EH (cell line): Measurements from ENCODE around the gene PACRG.

Source experiments
- DNase-seq: peaks from one replicate; pipeline ENCODE4 v3.0.0-alpha.2; 2015; ENCODE audit warnings: low read depth

The PACRG gene

GRCh38 chr6:163200289-163200688 is 472.5 kb downstream of the PACRG start:
- no peak for DNase-seq

- no peak for DNase-seq
Observed at GRCh38 chr6:163200694-163201093, 472.9 kb downstream of the PACRG start.

DNA sequence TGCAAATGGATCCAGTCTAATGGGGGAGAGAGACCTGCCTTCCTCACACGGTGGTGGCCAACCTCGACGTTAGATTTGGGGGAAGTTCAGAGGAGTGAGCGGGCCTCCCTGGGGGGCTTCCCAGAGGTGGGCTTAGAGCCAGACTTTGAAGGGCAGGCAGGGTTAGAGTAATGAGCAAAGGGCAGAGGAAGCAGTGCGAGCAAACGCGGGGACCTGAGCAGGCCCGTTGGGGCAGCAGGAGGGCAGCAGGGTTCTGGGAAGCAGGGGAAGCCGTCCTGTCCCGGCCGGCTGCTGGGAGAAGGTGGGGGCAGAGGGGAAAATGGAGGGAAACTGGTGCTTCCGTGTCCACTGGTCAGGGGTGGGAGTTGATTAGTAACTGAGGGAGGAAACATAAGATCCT is 474.1 kb downstream of the PACRG start:
- no peak for DNase-seq

DNA sequence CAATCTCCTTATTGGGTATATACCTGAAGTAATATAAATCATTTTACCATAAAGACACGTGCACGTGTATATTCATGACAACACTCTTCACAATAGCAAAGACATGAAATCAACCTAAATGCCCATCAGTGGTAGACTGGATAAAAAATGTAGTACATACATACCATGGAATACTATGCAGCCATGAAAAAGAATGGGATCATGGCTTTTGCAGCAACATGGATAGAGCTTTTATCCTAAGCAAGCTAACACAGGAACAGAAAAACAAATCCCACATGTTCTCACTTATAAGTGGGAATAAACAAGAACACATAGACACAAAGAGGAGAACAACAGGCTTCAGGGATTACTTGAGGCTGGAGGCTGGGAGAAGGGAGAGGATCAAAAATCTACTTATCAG is 478.4 kb downstream of the PACRG start:
- DNase-seq: no peak

GRCh38 chr6:163207431-163208383 is 479.9 kb downstream of the PACRG start:
- DNase-seq: no peak

- DNase-seq: no peak
Observed at GRCh38 chr6:163209005-163209404, 481.2 kb downstream of the PACRG start.

DNA sequence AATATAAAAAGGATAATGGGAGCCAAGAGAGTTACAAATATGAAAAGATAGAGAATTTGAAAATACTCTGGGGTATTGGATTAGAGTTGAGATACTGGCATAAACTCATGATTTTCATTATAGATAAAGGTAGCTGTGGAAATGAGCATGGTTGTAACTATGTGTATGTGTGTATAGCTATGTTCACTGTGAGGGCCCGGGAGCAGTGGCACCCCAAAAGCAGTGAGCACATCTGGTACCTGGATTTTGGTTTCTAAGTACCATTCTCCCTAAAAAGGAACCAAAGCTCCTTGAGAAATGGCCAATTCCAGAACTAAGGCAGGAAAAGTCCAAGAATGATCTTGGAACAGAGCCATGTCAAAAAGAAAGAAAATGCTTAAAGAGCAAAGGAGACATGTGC is 484.3 kb downstream of the PACRG start:
- DNase-seq: no peak

DNA sequence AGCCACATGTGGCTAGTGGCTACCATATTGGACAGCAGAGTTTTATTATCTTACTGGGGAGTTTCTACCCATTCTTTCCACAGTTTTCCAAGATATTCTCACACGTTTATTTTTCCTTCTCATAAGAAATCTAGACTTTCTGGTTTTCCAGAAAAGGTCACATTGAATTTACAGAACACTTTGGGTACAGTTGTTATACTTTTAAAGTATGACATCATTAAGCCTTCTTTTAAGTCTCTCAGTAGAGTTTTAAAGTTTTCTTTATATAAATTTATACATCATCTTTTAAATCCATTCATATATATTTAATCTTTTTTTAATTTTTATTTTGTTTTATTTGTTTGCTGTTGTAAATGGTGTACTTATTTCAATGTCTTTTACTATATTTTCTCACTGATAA is 486.5 kb downstream of the PACRG start:
- no peak for DNase-seq

DNA sequence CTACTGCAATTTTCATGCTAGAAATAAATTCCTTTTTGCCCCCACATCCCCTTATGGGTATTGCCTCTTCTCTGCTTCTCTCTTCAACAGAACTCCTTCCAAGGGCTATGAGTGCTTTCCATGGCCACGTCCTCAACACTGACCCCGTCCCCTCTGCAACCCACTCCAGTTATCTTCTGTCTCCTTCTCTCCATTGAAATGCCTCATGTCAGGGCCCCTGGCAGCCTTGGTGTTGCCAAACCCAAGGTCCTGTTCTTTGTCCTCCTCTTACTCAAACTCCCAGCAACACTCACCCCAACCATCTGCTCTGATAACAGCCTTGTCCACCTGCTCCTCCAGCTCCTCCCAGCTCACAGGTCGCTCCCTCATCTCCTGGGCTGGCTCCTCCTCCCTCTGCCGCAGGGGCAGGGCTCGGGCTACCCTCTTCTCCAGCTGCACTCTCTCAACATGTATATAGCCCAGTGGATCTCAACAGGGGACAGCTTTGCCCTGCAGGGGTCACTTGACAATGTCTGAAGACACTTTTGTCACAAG is 490.7 kb downstream of the PACRG start:
- DNase-seq: no peak

- DNase-seq: no peak
Observed at GRCh38 chr6:163226181-163226835, 498.5 kb downstream of the PACRG start.

GRCh38 chr6:163226836-163227485 is 499.2 kb downstream of the PACRG start:
- no peak for DNase-seq

DNA sequence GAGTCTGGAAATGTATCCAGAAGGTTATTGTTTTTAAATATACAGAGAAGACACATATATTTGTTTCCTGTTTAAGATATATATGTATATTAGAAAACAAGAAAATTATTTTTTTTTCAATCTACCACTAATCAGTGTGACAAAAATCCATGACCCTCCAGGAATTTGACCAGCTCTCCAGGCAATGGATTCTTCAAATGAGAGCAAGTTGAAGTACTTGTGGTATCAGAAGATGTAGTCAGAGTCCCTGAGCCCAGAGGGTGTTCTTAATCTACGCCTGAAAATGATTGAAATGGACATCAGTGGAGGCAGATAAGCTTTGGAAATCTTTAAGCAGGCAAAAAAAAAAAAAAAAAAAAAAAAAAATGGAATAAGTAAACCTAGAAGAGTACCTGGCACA is 500.3 kb downstream of the PACRG start:
- no peak for DNase-seq

DNA sequence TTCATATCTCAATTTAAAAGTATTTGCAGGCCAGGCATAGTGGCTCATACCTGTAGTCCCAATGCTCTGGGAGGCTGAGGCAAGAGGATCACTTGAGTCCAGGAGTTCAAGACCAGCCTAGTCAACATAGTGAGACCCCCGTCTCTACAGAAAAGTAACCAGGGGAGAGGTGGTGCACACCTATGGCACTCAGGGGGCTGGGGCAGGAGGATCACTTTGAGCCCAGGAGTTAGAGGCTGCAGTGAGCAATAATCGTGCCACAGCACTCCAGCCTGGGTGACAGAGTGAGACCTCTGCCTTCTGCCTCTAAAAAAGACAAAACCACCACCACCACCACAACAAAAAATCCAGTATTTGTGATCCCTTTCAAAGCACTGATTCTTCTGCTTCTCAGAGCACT is 501.3 kb downstream of the PACRG start:
- no peak for DNase-seq

- DNase-seq: no peak
Observed at GRCh38 chr6:163230901-163231300, 503.1 kb downstream of the PACRG start.

DNA sequence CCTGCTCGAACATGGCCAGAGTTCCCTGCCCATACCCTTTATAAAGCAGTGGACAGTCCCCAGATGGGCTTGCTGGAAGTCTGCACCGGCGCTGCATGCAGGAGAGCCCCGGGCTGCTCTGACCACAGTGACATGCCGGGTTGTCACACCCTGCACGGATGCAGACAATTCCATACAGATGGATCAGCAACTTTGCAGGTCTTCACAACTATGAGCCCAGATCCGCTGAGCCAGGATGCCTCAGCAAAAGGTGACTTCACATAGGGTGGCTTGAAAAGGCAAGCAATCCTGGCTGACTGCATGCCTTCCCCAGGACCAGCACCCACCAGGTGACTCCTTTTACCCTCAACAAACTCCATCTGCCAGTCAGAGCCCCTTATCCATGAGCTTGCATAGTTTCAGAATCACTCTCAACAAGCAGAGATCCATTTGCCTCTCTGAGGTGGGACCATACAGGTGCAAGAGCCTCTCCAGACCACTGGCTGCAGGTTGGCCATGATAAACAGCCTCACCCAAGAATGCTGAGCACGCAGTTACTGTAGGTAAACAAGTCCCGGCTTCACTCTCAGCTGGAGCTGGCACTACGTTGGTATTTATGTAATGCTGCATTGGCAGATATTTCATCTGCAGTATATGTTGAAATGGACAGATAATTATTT is 503.7 kb downstream of the PACRG start:
- no peak for DNase-seq

DNA sequence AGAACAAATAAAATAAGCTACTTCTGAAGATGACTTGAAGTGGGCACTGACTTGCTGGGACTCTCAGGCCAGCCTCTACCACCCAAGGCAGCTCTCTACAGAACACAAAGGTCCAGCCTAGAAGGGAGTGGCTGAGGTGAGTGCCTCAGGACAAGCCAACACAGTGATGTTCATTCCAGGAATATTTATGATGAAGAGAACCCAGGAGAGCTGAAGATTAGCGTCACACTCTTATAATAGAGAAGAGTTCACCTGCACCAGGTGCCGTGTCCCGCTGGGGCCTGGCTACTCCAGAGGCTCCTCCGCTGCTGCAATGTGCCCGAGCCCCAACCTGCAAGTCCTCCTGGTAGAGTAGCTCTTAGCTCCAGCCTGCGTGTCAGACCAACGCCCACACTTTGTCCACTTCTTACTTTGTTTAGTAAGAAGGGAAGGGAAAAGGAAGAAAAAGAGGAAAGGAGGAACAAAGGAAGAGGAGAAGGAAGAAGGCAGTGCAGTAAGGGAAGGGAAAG is 504.3 kb downstream of the PACRG start:
- no peak for DNase-seq

GRCh38 chr6:163232649-163233048 is 504.9 kb downstream of the PACRG start:
- no peak for DNase-seq

- no peak for DNase-seq
Observed at GRCh38 chr6:163237110-163237509, 509.3 kb downstream of the PACRG start.

DNA sequence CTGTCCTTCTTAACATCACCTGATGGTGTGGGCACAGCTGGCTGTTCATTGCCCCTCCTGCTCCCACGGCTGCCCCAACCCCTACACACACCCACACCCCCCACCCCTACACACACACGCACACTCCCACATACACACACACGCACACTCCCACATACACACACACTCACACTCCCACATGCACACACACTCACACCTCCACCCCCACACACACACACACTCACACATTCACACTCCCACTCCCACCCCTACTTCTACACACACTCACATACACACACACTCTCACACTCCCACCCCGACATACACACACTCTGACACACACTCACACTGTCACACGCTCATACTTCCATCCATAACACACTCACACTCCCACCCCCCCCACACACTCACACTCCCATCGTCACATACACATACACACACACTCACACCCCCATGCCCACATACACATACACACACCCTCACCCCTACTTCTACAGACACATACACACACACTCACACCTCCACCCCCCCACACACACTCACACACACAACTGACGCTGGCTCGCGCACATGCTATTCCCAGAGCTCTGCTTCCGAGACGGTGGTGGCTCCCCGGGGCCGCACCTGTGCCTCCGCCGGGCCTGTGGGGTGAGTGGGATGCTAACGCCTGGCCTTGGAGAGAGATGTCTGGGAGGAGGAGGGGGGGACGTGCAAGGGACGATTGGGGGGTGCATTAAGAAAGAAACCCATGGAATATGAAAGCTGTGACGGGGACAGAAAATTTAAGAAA is 512.0 kb downstream of the PACRG start:
- no peak for DNase-seq

GRCh38 chr6:163240556-163240955 is 512.8 kb downstream of the PACRG start:
- no peak for DNase-seq

DNA sequence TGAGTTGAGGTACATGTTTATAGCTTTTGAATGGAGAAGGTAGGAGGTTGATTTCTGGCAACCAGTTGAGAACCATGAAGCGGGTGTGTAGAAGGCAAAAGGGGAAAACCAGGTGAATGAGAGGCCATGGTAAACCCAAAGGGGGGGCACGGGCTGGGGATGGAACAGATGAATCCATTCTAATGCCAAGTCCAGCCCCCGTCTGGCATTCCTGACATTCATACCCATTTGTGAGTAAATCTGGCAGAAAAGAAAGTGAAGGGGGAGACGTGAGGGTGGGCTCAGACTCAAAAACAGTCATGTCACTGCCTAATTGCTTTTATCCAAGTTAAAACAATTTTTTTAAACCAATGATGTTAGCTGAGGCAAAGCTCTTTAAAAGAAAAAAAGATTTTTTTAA is 513.9 kb downstream of the PACRG start:
- no peak for DNase-seq
